Dermis lymphatic vessel endothelial cell (primary cell): ENCODE data around the gene PCDH10. TPM values are rescaled to one million over a fixed set of nuclear protein-coding genes. Genes with fewer than 3 reads are reported as not detected.

ENCODE experiments used
- total RNA-seq: library from RNA; depleted of rRNA; stranded (reverse); fragments of >200 nt; gene quantifications from 2 replicates; pipeline ENCODE4 v1.2.1, GENCODE V29; 2014

Gene PCDH10, protein sequence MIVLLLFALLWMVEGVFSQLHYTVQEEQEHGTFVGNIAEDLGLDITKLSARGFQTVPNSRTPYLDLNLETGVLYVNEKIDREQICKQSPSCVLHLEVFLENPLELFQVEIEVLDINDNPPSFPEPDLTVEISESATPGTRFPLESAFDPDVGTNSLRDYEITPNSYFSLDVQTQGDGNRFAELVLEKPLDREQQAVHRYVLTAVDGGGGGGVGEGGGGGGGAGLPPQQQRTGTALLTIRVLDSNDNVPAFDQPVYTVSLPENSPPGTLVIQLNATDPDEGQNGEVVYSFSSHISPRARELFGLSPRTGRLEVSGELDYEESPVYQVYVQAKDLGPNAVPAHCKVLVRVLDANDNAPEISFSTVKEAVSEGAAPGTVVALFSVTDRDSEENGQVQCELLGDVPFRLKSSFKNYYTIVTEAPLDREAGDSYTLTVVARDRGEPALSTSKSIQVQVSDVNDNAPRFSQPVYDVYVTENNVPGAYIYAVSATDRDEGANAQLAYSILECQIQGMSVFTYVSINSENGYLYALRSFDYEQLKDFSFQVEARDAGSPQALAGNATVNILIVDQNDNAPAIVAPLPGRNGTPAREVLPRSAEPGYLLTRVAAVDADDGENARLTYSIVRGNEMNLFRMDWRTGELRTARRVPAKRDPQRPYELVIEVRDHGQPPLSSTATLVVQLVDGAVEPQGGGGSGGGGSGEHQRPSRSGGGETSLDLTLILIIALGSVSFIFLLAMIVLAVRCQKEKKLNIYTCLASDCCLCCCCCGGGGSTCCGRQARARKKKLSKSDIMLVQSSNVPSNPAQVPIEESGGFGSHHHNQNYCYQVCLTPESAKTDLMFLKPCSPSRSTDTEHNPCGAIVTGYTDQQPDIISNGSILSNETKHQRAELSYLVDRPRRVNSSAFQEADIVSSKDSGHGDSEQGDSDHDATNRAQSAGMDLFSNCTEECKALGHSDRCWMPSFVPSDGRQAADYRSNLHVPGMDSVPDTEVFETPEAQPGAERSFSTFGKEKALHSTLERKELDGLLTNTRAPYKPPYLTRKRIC
- total RNA-seq: 0.09 TPM in 1 of 2 replicates, not detected in the other

DNA sequence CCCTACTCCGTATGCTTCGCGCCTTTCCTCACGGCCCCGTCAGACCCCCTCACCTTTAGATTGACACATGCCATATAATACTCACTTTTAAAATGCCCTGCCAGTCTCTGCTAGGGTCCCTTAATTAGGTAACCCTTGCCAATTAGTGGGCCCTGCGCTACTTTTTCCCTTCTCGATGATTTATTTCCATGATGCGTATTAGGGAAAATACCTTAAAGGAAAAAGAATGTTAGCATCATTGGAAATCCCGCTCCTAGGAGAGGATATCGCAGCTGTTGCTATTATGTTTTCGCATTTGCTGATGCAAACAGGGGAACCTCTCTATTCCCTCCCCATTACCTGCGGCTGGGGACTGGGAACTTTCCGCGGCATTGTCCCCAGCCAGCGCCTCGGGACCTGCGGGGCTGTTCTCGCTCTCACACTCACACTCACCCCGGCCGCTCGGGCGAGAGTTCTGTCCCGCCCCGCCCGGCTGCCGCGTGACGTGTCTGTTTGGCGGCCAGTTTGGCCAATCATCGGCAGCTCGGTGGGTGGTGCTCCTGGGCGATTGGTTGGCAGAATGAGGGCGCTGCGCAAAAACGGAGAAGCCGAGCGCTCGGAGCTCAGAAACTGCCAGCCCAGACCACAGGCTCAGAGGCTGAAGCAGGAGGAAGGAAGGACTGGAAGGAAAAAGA lies at the start of gene PCDH10:
Gene PCDH10, plus strand, starts transcription at position 605 of the 674 bp plus-strand sequence. CDS start 847 bp downstream, outside the sequence.

